DOHH2 (cell line): ENCODE results near the gene BMP8A.

ENCODE experiments used
- H3F3A ChIP-seq: fragments of 200-600 bp; sonication (generic), shearing (Covaris generic); 2 replicates; pipeline ENCODE4 v1.6.0; 2016; ENCODE audit warnings: antibody characterized with exemption, mild to moderate bottlenecking; ENCODE audit not compliant: control insufficient read depth, insufficient read depth
- H3K27ac ChIP-seq: fragments of 200-600 bp; sonication (generic); 2 replicates; pipeline ENCODE4 v1.5.1; 2014; ENCODE audit warnings: low read depth, mild to moderate bottlenecking, low read length, moderate library complexity
- H3K27me3 ChIP-seq: fragments of 200-600 bp; sonication (generic); 2 replicates; pipeline ENCODE4 v1.6.1; 2014; ENCODE audit warnings: mild to moderate bottlenecking, low read length, mixed read lengths; ENCODE audit not compliant: control insufficient read depth
- H3K36me3 ChIP-seq: fragments of 200-600 bp; sonication (generic); 2 replicates; pipeline ENCODE4 v1.6.1; 2014; ENCODE audit warnings: mild to moderate bottlenecking, low read length, moderate library complexity, mixed read lengths; ENCODE audit not compliant: control insufficient read depth
- H3K4me1 ChIP-seq: fragments of 200-600 bp; sonication (generic); 2 replicates; pipeline ENCODE4 v1.6.1; 2014; ENCODE audit warnings: mild to moderate bottlenecking, low read length, mixed read lengths; ENCODE audit not compliant: control insufficient read depth
- H3K4me2 ChIP-seq: fragments of 200-600 bp; sonication (generic); 2 replicates; pipeline ENCODE4 v1.6.0; 2014; ENCODE audit warnings: mild to moderate bottlenecking, low read length, moderate library complexity
- H3K4me3 ChIP-seq: fragments of 200-600 bp; sonication (generic); 2 replicates; pipeline ENCODE4 v1.5.1; 2014; ENCODE audit warnings: mild to moderate bottlenecking, low read length, mixed read lengths
- H3K79me2 ChIP-seq: fragments of 200-600 bp; sonication (generic); 2 replicates; pipeline ENCODE4 v1.6.1; 2014; ENCODE audit warnings: mild to moderate bottlenecking, low read length, mixed read lengths; ENCODE audit not compliant: control insufficient read depth
- H3K9me2 ChIP-seq: fragments of 200-600 bp; sonication (generic); replicated peaks from 2 replicates; pipeline ENCODE4 v1.6.1; 2014; ENCODE audit warnings: mild to moderate bottlenecking, low read length, mixed read lengths; ENCODE audit not compliant: control insufficient read depth
- H3K9me3 ChIP-seq: fragments of 200-600 bp; sonication (generic); 2 replicates; pipeline ENCODE4 v1.6.1; 2014; ENCODE audit warnings: antibody characterized with exemption, low read length, mixed read lengths; ENCODE audit not compliant: control insufficient read depth, insufficient read depth
- H4K20me1 ChIP-seq: fragments of 200-600 bp; sonication (generic); 2 replicates; pipeline ENCODE4 v1.6.0; 2014; ENCODE audit warnings: low read depth, mild to moderate bottlenecking, antibody characterized with exemption, low read length, moderate library complexity; ENCODE audit not compliant: control insufficient read depth, insufficient read depth
- CTCF ChIP-seq: fragments of 200-600 bp; sonication (generic); IDR thresholded peaks from one replicate; pipeline ENCODE4 v1.5.1; 2014; ENCODE audit warnings: antibody characterized with exemption, mild to moderate bottlenecking, low read depth, low read length; ENCODE audit not compliant: poor library complexity, severe bottlenecking
- EZH2phosphoT487 ChIP-seq: fragments of 200-600 bp; sonication (generic); IDR thresholded peaks from 2 replicates; pipeline ENCODE4 v1.6.1; 2017; ENCODE audit warnings: borderline replicate concordance, mild to moderate bottlenecking, antibody characterized with exemption, low read length, moderate library complexity, mixed read lengths

BMP8A gene

GRCh38 chr1:39452540-39452939 lies 38.9 kb upstream of the BMP8A start:
- Histone ChIP-seq H3F3A (no peaks in the 10 kb centered on the region), H3K4me2 (no peak overlapping the region), H3K9me3 (no peaks in the 10 kb centered on the region), H3K79me2 (no peaks in the 10 kb centered on the region), H3K27me3 (no peaks in the 10 kb centered on the region), H3K9me2 (no peaks in the 10 kb centered on the region), H4K20me1 (no peaks in the 10 kb centered on the region), H3K4me3 (no peak overlapping the region), H3K36me3 (peaks cover 65% of the 10 kb centered on the region), H3K4me1 (no peaks in the 10 kb centered on the region), H3K27ac (no peak overlapping the region)
- no peak for TF ChIP-seq CTCF
- TF ChIP-seq EZH2phosphoT487, result no peak

- H3K4me3 ChIP-seq, result no peak overlapping the region
- H3F3A ChIP-seq, result no peaks in the 10 kb centered on the region
- H3K27me3 ChIP-seq, result no peaks in the 10 kb centered on the region
- no peaks in the 10 kb centered on the region for H3K9me2 ChIP-seq
- no peak overlapping the region for H3K4me2 ChIP-seq
- H4K20me1 ChIP-seq, result no peaks in the 10 kb centered on the region
- TF ChIP-seq EZH2phosphoT487 (no peak), CTCF (no peak)
- H3K36me3 ChIP-seq, result peaks cover 59% of the 10 kb centered on the region
- no peaks in the 10 kb centered on the region for H3K9me3 ChIP-seq
- no peak overlapping the region for H3K27ac ChIP-seq
- H3K4me1 ChIP-seq, result no peaks in the 10 kb centered on the region
- no peaks in the 10 kb centered on the region for H3K79me2 ChIP-seq
These were observed 37.8 kb upstream of the BMP8A start for GRCh38 chr1:39453603-39454002.

- Histone ChIP-seq H3K79me2 (no peaks in the 10 kb centered on the region), H3K27ac (no peak overlapping the region), H3K9me3 (no peaks in the 10 kb centered on the region), H4K20me1 (no peaks in the 10 kb centered on the region), H3K36me3 (peaks cover 77% of the 10 kb centered on the region), H3K4me2 (no peak overlapping the region), H3F3A (no peaks in the 10 kb centered on the region), H3K9me2 (no peaks in the 10 kb centered on the region), H3K27me3 (no peaks in the 10 kb centered on the region), H3K4me1 (no peaks in the 10 kb centered on the region), H3K4me3 (no peak overlapping the region)
- TF ChIP-seq EZH2phosphoT487 (no peak), CTCF (no peak)
These were observed 32.4 kb upstream of the BMP8A start for GRCh38 chr1:39458991-39459390.

GRCh38 chr1:39462074-39462473 lies 29.4 kb upstream of the BMP8A start:
- Histone ChIP-seq H3K4me1 (no peaks in the 10 kb centered on the region), H3K9me3 (no peaks in the 10 kb centered on the region), H3K27ac (no peak overlapping the region), H3K4me3 (no peak overlapping the region), H3K79me2 (no peaks in the 10 kb centered on the region), H3K27me3 (no peaks in the 10 kb centered on the region), H3F3A (no peaks in the 10 kb centered on the region), H3K36me3 (peaks cover 60% of the 10 kb centered on the region), H4K20me1 (no peaks in the 10 kb centered on the region), H3K9me2 (no peaks in the 10 kb centered on the region), H3K4me2 (no peak overlapping the region)
- no peak for TF ChIP-seq EZH2phosphoT487
- TF ChIP-seq CTCF, result no peak
